ENCODE data around the gene EFEMP1.

Gene EFEMP1

DNA sequence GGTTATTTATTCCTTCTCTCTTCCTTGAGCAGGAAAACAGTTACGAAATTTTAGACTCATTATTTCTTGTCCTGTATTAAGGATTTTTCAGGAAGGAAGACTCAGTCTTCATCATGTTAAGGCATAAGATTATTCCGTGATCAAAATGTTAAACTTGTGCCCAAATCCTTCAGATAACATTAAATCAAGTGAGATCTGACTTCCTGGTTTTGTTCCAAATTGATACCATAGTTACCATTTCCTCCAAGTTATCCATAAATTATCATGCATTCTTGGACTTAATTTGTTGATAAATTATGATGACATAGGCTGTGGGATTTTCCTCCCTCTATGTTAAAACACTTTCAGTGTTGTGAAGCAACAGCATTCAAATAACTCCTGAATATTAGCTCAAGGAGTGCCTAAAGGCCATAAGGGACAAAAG lies 31.9 kb downstream of the EFEMP1 start:
- peak; percentile 71 for DNase-seq (ENCODE audit: low read depth)
- H3K4me3 ChIP-seq (replicated peaks; ENCODE audit: low read depth, low read length), result no peak overlapping the region
- TF ChIP-seq, protein P1, sequence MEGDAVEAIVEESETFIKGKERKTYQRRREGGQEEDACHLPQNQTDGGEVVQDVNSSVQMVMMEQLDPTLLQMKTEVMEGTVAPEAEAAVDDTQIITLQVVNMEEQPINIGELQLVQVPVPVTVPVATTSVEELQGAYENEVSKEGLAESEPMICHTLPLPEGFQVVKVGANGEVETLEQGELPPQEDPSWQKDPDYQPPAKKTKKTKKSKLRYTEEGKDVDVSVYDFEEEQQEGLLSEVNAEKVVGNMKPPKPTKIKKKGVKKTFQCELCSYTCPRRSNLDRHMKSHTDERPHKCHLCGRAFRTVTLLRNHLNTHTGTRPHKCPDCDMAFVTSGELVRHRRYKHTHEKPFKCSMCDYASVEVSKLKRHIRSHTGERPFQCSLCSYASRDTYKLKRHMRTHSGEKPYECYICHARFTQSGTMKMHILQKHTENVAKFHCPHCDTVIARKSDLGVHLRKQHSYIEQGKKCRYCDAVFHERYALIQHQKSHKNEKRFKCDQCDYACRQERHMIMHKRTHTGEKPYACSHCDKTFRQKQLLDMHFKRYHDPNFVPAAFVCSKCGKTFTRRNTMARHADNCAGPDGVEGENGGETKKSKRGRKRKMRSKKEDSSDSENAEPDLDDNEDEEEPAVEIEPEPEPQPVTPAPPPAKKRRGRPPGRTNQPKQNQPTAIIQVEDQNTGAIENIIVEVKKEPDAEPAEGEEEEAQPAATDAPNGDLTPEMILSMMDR (IDR thresholded peaks at IDR 0.05; ENCODE audit: low read length, missing control alignments), result no peak

DNA sequence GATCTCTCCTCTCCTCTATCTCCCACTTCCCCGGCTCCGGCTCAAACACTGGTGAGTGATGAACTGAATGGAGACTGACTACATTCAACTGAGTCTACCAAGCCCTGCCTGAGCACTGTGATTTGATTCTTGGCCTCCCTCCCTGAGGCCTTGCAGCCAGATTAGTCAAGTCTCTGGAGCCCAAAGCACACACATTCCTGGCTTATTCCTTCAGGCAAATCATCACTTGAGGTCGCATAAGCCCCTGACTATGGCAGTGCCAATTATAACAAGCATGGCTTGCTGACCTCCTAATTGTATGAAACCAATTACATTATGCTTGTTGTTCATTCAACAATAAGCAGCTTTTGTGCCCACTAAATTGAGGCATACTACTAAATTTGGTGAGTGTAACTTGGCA lies 34.6 kb downstream of the EFEMP1 start:
- TF ChIP-seq, protein P1 (IDR thresholded peaks at IDR 0.05; ENCODE audit: low read length, missing control alignments), result no peak
- no peak overlapping the region for H3K4me3 ChIP-seq (replicated peaks; ENCODE audit: low read depth, low read length)
- DNase-seq (ENCODE audit: low read depth), result no peak

DNA sequence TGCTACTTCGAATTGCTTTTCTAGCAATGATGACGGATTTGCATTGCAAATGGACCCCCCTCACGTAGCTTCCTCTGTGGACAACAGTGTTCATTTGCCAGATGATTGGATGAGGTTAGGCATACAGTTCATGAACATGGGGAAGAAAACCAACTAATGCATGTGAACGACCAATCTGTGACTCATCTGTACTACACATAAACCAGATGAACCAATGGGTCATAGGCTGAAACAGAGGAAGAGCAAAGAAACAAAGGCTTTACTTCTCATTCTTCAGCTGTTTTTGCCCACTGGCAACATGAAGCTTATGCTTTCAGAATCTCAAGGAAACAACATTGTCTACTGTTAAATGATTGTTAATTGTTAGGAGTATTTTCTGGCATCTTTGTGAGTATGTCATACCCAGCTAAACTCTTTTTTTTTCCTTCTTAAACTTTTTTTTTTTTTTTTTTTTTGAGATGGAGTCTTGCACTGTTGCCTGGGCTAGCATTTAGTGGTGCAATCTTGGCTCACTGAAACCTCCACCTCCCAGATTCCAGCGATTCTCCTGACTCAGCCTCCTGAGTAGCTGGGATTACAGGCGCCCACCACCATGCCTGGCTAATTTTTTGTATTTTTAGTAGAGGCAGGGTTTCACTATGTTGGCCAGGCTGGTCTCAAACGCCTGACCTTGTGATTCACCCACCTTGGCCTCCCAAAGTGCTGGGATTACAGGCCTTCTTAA lies 35.5 kb downstream of the EFEMP1 start:
- no peak overlapping the region for H3K4me3 ChIP-seq (replicated peaks; ENCODE audit: low read depth, low read length)
- DNase-seq (ENCODE audit: low read depth), result peak; percentile 92
- TF ChIP-seq, protein P1 (IDR thresholded peaks at IDR 0.05; ENCODE audit: low read length, missing control alignments), result no peak

DNA sequence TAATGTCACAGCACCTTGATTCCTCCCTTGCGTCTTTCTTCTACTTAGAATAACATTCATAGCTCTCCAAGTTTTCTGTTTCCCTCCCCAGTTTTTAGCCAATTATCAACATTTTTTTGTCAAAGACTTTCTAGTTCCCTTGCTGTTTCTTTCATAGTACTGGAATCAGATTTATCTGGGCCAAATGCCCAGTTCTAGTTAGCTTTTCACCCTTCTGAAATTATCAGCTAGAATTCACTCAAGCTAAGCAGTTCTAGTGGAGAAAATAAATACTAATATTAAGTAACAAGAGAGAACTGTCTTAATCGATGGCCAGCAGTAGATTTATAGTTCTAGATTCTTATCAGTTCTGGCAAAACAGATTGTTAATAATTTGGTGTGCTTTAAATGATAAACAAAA lies 36.2 kb downstream of the EFEMP1 start:
- no peak overlapping the region for H3K4me3 ChIP-seq (replicated peaks; ENCODE audit: low read depth, low read length)
- TF ChIP-seq, protein P1 (IDR thresholded peaks at IDR 0.05; ENCODE audit: low read length, missing control alignments), result no peak
- DNase-seq (ENCODE audit: low read depth), result peak; percentile 64

DNA sequence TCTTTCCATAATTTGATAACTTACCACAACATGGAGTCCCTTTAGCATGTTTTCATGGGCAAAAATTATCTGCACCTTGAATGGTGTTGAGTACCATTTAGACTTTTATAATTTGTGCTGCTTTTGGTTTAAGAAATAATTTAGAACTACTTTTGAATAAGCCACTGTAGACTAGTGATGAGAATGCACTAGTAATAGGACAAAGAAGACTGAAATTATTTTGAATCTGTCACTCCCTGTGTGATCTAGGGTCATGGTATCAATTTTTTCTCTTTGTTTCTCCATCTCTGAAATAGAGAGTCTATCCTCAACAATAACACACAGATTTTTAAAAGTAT lies 37.7 kb downstream of the EFEMP1 start:
- TF ChIP-seq, protein P1 (IDR thresholded peaks at IDR 0.05; ENCODE audit: low read length, missing control alignments), result no peak
- H3K4me3 ChIP-seq (replicated peaks; ENCODE audit: low read depth, low read length), result no peak overlapping the region
- DNase-seq (ENCODE audit: low read depth), result no peak

DNA sequence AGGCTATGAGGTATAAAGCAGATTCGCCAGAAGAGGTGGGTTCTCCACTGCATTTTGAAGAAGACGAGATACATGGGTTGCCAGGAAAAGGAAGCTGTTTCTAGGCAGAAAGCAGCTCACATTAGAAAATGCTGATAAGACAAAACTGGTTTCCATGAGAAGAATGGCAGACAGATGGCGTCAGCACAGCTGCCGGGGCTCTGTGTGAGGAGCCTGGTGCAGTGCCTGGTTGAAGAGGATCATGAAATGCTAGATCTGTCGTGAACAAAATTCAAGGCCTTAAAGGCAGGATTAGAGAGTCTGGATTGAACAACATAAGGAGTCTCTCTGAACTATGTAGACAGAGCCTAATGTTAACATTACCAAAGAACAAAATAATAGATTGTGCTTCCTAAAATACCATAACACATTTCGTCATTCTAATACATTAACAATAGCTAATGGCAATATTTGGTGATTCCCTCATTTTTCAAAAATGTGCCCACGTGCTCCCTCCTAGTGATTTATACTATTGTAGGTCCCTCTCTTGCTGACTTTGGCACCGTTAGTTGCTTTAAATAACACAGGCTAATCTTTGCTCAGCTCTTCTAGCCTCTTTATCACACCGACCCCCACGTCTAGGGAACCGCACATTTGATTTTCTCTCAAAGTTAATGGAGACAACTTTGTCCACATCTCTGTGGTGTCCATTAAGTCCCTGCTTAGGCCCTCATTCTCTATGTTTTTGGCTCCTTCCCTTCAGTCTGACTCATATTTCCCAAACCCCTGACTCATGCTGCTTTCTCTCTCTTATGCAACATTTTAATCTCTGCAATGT lies 38.2 kb downstream of the EFEMP1 start:
- TF ChIP-seq, protein P1 (IDR thresholded peaks at IDR 0.05; ENCODE audit: low read length, missing control alignments), result peak; percentile 4
- H3K4me3 ChIP-seq (replicated peaks; ENCODE audit: low read depth, low read length), result no peak overlapping the region
- DNase-seq (ENCODE audit: low read depth), result peak; percentile 98
